Activated naive CD4-positive, alpha-beta T cell treated with anti-CD3 and anti-CD28 coated beads, Interleukin-2, amount 50 U/mL, for 16 hours (primary cell): ENCODE results near the gene ZNF443.
"Not testable (repeated sequence)": the region's sequence is repeated elsewhere in the genome, so short reads cannot be mapped to it uniquely, and the experiment has no call there.

Source experiments
- DNase-seq: peaks from one replicate; pipeline ENCODE4 v3.0.0-alpha.2; 2020

The ZNF443 gene

GRCh38 chr19:12440541-12441316 is at the start of gene ZNF443:
TSS of gene ZNF443 (minus strand) at chr19:12441021. CDS start at chr19:12440914, 107 bp downstream.
- DNase-seq = peak; percentile 99

DNA sequence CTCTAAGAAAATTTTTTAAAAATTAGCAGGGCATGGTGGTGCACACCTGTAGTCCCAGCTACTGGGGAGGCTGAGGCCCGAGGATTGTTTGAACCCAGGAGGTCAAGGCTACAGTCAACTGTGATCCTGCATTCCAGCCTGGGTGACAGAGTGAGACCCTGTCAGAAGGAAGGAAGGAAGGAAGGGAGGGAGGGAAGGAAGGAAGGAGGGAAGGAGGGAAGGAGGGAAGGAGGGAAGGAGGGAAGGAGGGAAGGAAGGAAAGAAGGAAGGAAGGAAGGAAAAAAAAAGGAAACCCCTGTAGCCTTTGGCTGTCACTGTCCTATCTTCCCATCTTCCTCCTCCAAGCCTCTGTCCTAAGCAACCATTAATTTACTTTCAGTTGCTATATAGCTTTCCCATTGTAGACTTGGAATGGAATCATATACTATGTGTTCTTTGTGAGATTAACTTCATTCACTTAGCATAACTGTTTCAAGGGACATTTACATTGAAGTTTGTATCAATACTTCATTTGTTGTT is 45.5 kb upstream of the ZNF443 start:
- not testable (repeated sequence) for DNase-seq

- DNase-seq = no peak
Observed at GRCh38 chr19:12485571-12485970, 44.8 kb upstream of the ZNF443 start.

DNA sequence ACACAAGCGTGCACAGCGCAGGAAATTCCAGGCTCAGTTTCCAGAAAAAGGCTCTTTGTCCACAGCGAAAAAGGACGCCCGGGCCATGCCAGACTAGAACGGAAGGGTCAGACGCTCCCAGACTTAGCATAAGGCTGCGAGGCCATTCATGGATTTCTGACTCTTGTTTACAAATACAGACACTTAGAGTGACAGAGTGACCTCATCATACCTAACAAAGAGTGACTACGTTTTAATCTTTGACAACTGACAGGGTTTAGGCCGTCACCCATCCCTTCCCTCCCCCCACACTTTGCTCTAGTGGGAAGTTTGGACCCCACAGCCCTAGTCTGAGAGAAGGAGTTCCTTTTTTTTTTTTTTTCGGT is 44.2 kb upstream of the ZNF443 start:
- DNase-seq = no peak

DNA sequence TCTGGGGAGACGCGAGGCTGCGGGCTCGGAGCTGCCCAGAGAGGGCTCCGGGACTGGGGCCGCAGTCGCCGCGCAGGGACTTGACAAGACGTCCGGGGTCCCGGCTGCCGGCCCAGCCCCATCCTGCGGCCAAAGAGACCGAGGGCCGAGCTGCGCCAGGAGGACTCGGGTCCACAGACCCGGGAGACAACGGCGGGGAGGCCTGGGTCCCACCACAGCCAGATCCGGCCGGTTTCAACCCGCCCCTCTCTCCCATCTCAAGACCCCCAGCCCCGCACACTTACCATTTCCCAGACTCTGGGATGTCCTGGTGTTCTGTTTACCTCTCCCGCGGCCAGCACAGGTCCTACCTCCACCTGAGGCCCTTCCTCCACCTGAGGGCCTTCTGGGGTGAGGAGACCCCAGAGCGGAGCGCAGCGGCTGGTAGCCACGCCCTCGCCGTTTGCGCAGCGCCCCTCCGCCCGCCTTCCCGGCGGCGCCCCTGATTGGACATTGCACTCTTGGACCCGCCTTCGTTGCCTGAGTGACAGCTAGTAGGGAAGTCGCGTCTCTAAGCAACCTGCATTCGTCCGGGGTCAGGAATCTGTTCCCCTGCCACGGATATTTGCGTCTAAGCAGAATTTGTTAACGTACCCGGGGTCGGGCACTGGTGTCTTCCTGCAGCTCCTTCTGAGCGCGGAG is 43.7 kb upstream of the ZNF443 start, which contains the start of gene ZNF709:
Gene ZNF709, minus strand, starts transcription at position 446 of the 681 bp plus-strand sequence. Its CDS starts 159 bp downstream, at position 287.
- peak; percentile 89 for DNase-seq

- no peak for DNase-seq
Observed at GRCh38 chr19:12484011-12484370, 43.2 kb upstream of the ZNF443 start.

DNA sequence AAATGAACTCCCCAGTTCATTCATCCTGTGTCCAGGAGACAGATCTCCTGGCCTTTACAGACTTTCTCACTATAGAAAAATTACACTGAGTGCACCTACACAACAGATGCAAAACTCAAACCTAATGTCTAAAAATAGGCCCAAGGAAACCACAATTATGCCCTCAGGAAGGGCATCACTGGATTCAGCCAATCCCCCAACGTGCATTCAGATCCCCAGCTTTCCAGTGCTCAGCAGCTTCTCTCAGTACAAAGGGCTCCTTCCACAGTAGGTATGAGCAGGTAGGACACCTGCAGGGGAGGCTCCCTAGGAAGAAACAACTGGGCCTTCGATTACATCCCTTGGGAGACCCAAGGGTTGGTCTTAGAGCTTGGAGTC is 41.7 kb upstream of the ZNF443 start:
- no peak for DNase-seq

DNA sequence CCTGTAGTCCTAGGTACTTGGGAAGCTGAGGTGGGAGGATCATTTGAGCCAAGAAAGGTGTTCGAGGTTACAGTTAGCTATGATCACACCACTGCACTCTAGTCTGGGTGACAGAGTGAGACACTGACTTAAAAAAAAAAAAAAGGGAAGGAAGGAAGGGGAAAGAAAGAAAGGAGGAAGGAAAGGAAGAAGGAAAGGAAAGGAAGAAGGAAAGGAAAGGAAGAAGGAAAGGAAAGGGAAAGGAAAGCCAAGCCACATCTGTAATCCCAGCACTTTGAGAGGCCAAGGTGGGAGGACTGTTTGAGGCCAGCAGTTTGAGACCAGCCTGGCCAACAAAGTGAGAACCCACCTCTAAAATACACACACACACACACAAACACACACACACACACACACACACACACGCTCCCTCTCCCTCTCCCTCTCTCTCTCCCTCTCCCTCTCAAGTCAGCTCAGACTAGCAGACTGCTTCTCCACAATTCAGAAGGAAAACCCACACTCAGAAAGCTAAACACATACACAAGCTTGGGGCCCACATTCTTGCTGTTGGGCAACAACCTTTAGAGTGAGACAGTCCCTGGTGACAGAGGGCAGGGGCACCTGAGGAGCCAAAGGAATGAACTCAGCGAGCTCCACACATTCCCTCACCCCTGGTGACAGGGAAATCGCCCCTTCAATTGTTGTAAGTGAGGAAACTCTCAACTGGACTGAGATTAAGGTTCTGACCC is 41.1 kb upstream of the ZNF443 start:
- DNase-seq = no peak

- DNase-seq = no peak
Observed at GRCh38 chr19:12478234-12478941, 37.6 kb upstream of the ZNF443 start.

DNA sequence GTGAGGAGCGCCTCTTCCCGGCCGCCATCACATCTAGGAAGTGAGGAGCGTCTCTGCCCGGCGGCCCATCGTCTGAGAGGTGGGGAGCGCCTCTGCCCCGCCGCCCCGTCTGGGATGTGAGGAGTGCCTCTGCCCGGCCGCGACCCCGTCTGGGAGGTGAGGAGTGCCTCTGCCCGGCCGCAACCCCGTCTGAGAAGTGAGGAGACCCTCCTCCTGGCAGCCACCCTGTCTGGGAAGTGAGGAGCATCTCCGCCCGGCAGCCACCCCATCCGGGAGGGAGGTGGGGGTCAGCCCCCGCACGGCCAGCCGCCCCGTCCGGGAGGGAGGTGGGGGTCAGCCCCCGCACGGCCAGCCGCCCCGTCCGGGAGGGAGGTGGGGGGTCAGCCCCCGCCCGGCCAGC is 26.8 kb upstream of the ZNF443 start:
- not testable (repeated sequence) for DNase-seq

GRCh38 chr19:12465211-12465610 is 24.4 kb upstream of the ZNF443 start:
- DNase-seq = no peak

DNA sequence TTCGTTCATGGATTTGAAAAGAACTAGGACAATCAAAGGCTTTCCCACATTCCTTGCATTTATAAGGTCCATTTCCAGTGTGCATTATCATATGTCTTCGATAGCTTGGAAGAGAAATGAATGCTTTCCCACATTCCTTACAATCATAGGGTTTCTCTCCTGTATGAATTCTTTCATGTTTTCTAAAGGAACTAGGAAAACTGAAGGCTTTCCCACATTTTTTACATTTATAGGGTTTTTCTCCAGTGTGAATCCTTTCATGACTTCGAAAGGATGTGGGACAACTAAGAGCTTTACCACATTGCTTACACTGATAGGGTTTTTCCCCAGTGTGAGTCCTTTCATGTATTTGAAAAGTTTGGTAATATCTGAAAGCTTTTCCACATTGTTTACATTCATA is 23.9 kb upstream of the ZNF443 start:
- no peak for DNase-seq

- DNase-seq = not testable (repeated sequence)
Observed at GRCh38 chr19:12464139-12464538, 23.3 kb upstream of the ZNF443 start.

GRCh38 chr19:12453495-12453894 is 12.7 kb upstream of the ZNF443 start:
- DNase-seq = no peak

- no peak for DNase-seq
Observed at GRCh38 chr19:12450844-12451243, 10.0 kb upstream of the ZNF443 start.

GRCh38 chr19:12448808-12449207 is 8.0 kb upstream of the ZNF443 start:
- no peak for DNase-seq

GRCh38 chr19:12439686-12440540 is 908 bp downstream of the ZNF443 start:
- DNase-seq = peak; percentile 46

- not testable (repeated sequence) for DNase-seq
Observed at GRCh38 chr19:12430726-12431299, 10.0 kb downstream of the ZNF443 start.

- no peak for DNase-seq
Observed at GRCh38 chr19:12425888-12426274, 14.9 kb downstream of the ZNF443 start.

DNA sequence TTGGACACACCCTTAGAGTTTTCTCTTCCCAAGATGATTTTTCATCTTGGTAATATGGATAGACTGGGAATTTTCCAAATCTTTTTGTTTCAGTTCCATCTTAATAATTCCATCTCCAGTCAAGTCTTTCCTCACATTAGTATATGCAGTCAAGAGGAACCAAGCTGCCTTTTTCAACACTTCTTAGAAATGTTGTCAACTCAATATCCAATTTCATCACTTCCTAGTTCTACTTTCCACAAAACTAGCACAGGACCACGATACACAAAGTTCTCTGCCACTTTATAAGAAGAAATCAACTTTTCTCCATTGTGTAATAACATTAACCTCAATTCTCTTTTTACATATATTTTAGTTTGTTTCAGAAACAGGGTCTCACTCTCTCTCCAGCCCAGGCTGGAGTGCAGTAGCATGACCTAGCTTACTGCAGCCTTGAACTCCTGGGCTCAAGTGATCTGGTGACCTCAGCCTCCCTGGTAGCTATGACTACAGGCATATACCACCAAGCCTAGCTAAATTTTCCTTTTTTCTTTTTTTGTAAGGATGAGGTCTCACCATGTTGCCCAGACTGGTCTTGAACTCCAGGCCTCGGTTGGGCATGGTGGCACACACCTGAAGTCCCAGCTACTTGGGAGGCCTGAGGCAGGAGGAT is 15.5 kb downstream of the ZNF443 start:
- no peak for DNase-seq

- DNase-seq = not testable (repeated sequence)
Observed at GRCh38 chr19:12417273-12417672, 23.5 kb downstream of the ZNF443 start.
